Natural killer cell (primary cell): Measurements from ENCODE around the gene AURKAIP1. TPM values are rescaled to one million over a fixed set of nuclear protein-coding genes. Genes with fewer than 3 reads are reported as not detected.
"Not testable (repeated sequence)": the region's sequence is repeated elsewhere in the genome, so short reads cannot be mapped to it uniquely, and the experiment has no call there.

Source experiments
- ATAC-seq, 3 donors: fragments of 150-1000 bp in 2 of 3; fragments of 200-7000 bp in 1 of 3; cut with Tn5 transposase; 1 replicate in 1 of 3; 2 replicates in 2 of 3; pipeline ENCODE4 v1.10.0; 2021; ENCODE audit warnings: mild to moderate bottlenecking in 2 of 3, moderate library complexity in 2 of 3
- DNase-seq, 2 donors: peaks; one replicate each; pipeline versions ENCODE4 v3.0.0 to v3.0.0-alpha.2; 2013 to 2021; ENCODE audit warnings: mixed read lengths in 1 of 2
- H3K27ac ChIP-seq: one replicate; pipeline ENCODE4 v1.5.1; 2013; ENCODE audit warnings: mild to moderate bottlenecking, low read length
- H3K27me3 ChIP-seq: one replicate; pipeline ENCODE4 v1.6.1; 2013; ENCODE audit warnings: low read length; ENCODE audit not compliant: control insufficient read depth, insufficient read depth
- H3K36me3 ChIP-seq: one replicate; pipeline ENCODE4 v1.6.1; 2013; ENCODE audit warnings: low read length; ENCODE audit not compliant: control insufficient read depth, insufficient read depth
- H3K4me1 ChIP-seq: one replicate; pipeline ENCODE4 v1.6.1; 2013; ENCODE audit warnings: low read length; ENCODE audit not compliant: control insufficient read depth, insufficient read depth
- H3K4me3 ChIP-seq: one replicate; pipeline ENCODE4 v1.5.1; 2013; ENCODE audit warnings: low read length
- H3K9me3 ChIP-seq: one replicate; pipeline ENCODE4 v1.6.1; 2013; ENCODE audit warnings: low read length; ENCODE audit not compliant: control insufficient read depth, insufficient read depth
- H3K27ac Mint-ChIP-seq, 2 donors: one replicate each; pipeline ENCODE4 v1.8.0; 2022; ENCODE audit warnings: mild to moderate bottlenecking in 2 of 2, mixed read lengths in 2 of 2, moderate library complexity in 1 of 2
- H3K27me3 Mint-ChIP-seq, 2 donors: one replicate each; pipeline ENCODE4 v1.8.0; 2022; ENCODE audit warnings: low read depth in 2 of 2, mixed read lengths in 2 of 2
- H3K36me3 Mint-ChIP-seq: one replicate; pipeline ENCODE4 v1.8.0; 2022; ENCODE audit warnings: mixed read lengths
- H3K4me1 Mint-ChIP-seq, 2 donors: one replicate each; pipeline ENCODE4 v1.8.0; 2022; ENCODE audit warnings: mixed read lengths in 2 of 2
- H3K4me3 Mint-ChIP-seq: one replicate; pipeline ENCODE4 v1.8.0; 2022; ENCODE audit warnings: mild to moderate bottlenecking, moderate library complexity, mixed read lengths
- H3K9me3 Mint-ChIP-seq, 2 donors: one replicate each; pipeline ENCODE4 v1.8.0; 2022; ENCODE audit warnings: mixed read lengths in 2 of 2
- WGBS: methylation state at CpG from one replicate; pipeline ENCODE4 v1.1.7; 2013; ENCODE audit warnings: missing lambda C conversion rate; ENCODE audit not compliant: insufficient coverage; 5-methylcytosine and 5-hydroxymethylcytosine counted together
- intact Hi-C: fragments of 100-400 bp; cut with micrococcal nuclease; formaldehyde crosslinking; loops from one replicate; pipeline ENCODE4 v1.14.2; 2022
- total RNA-seq, 4 donors: library from RNA; stranded (reverse); fragments of 120-200 nt in 1 of 4; gene quantifications; one replicate each; pipeline versions ENCODE4 v1.2.3 to v1.2.4, GENCODE V29; 2013 to 2022
- TF ChIP-seq, protein P1 (sequence below): fragments of 200-600 bp; IDR thresholded peaks from one replicate; pipeline ENCODE4 v1.8.0; 2022; ENCODE audit warnings: antibody characterized with exemption

The AURKAIP1 gene
- total RNA-seq, 3 donors from 2014 or later (not counting 1 experiment from before 2014, with no cell fraction given) = 60.0 to 76.3 (median 64.6) TPM

DNA sequence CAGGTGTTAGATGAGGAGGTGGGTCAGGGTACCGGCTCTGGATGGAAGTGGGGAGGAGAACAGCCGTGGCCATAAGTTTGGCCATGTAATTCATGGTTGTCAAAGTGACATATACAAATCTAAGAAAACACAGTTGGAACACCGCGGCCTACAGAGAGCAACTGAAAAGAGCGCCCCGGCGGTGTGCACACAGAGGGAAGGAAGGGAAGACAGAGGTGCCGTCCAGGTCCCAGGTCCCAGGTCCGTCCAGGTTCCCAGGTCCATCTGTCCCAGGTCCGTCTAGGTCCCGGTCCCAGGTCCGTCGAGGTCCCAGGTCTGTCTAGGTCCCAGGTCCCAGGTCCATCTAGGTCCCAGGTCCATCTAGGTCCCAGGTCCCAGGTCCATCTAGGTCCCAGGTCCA, 36.6 kb upstream of the AURKAIP1 start:
- no peaks in the 10 kb centered on the region for H3K27me3 ChIP-seq
- H3K4me1 Mint-ChIP-seq = peaks cover 0 to under 1% of the 10 kb centered on the region in 2 donors
- no peak overlapping the region for H3K4me3 Mint-ChIP-seq
- H3K9me3 Mint-ChIP-seq = peaks cover 2% of the 10 kb centered on the region in 2 donors
- H3K27ac Mint-ChIP-seq = no peak overlapping the region
- ATAC-seq = no peak
- H3K9me3 ChIP-seq = no peaks in the 10 kb centered on the region
- intact Hi-C loops = no loop called here
- peaks cover 8% of the 10 kb centered on the region for H3K4me1 ChIP-seq
- H3K4me3 ChIP-seq = no peak overlapping the region
- DNase-seq = no peak
- no peaks in the 10 kb centered on the region for H3K27me3 Mint-ChIP-seq
- no peaks in the 10 kb centered on the region for H3K36me3 ChIP-seq
- H3K27ac ChIP-seq = no peak overlapping the region
- TF ChIP-seq, protein P1, sequence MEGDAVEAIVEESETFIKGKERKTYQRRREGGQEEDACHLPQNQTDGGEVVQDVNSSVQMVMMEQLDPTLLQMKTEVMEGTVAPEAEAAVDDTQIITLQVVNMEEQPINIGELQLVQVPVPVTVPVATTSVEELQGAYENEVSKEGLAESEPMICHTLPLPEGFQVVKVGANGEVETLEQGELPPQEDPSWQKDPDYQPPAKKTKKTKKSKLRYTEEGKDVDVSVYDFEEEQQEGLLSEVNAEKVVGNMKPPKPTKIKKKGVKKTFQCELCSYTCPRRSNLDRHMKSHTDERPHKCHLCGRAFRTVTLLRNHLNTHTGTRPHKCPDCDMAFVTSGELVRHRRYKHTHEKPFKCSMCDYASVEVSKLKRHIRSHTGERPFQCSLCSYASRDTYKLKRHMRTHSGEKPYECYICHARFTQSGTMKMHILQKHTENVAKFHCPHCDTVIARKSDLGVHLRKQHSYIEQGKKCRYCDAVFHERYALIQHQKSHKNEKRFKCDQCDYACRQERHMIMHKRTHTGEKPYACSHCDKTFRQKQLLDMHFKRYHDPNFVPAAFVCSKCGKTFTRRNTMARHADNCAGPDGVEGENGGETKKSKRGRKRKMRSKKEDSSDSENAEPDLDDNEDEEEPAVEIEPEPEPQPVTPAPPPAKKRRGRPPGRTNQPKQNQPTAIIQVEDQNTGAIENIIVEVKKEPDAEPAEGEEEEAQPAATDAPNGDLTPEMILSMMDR = no peak
- H3K36me3 Mint-ChIP-seq = no peaks in the 10 kb centered on the region
- 95% methylated on average over 13 of the region's 13 CpGs for WGBS

DNA sequence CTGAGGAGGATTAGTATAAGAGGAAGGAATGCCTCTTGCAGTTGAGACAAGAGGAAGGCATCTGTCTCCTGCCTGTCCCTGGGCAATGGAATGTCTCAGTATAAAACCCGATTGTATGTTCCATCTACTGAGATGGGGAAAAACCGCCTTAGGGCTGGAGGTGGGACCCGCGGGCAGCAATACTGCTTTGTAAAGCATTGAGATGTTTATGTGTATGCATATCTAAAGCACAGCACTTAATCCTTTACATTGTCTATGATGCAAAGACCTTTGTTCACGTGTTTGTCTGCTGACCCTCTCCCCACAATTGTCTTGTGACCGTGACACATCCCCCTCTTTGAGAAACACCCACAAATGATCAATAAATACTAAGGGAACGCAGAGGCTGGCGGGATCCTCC, 35.2 kb upstream of the AURKAIP1 start:
- intact Hi-C loops, H3K27me3 ChIP-seq, H3K36me3 ChIP-seq, H3K27ac ChIP-seq, DNase-seq, H3K4me3 ChIP-seq, H3K9me3 ChIP-seq, ATAC-seq, H3K27ac Mint-ChIP-seq, H3K36me3 Mint-ChIP-seq, H3K9me3 Mint-ChIP-seq, H3K27me3 Mint-ChIP-seq: not testable (repeated sequence)
- peaks cover 22% of the 10 kb centered on the region for H3K4me1 ChIP-seq
- 98% methylated on average over 6 of the region's 8 CpGs for WGBS
- H3K4me3 Mint-ChIP-seq = peak overlapping the region; percentile 60
- peaks cover 0 to 11% of the 10 kb centered on the region in 2 donors for H3K4me1 Mint-ChIP-seq

DNA sequence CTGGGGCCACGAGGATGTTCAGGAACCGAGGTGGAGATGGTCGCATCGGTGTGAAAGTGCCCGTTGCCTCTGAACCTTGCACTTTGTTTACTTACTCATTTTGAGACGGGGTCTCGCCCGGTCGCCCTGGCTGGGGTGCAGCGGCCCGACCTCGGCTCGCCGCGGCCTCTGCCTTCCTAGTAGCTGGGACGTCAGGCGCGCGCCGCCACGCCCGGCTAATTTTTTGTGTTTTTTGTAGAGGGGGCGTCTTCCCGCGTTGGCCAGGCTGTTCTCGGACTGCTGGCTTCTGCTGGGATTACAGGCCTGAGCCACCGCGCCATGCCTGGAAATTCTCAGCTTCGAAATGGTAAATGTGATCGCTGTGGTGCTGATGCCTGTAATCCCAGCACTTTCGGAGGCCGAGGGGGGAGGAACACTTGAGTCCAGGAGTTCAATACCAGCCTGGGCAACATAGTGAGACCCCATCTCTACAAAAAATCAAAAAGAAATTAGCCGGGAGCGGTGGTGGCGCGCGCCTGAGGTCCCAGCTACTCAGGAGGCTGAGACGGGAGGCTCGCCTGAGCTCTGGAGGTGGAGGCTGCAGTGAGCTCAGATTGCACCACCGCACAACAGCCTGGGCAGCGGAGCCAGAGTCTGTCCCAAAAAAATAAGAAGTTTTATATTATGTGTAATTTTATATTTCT, 32.8 kb upstream of the AURKAIP1 start:
- intact Hi-C loops = loop anchor here (1.0 to 2.0 kb wide), 2 partner anchors 8 to 33 kb away; partner anchors contain the start of genes AURKAIP1 and CCNL2
- H3K4me3 Mint-ChIP-seq = peak overlapping the region; percentile 84
- peak; percentile 31 to 50 for DNase-seq
- no peaks in the 10 kb centered on the region for H3K36me3 Mint-ChIP-seq
- no peaks in the 10 kb centered on the region for H3K27me3 Mint-ChIP-seq
- peak; percentile 11 to 23 (median 20) for ATAC-seq
- 14% methylated on average over 41 of the region's 41 CpGs for WGBS
- peak overlapping the region; percentile 76 for H3K4me3 ChIP-seq
- peaks cover 18% of the 10 kb centered on the region for H3K36me3 ChIP-seq
- H3K27me3 ChIP-seq = no peaks in the 10 kb centered on the region
- H3K9me3 Mint-ChIP-seq = peaks cover 2% of the 10 kb centered on the region in 2 donors
- peaks cover 25% of the 10 kb centered on the region for H3K4me1 ChIP-seq
- TF ChIP-seq, protein P1 = no peak
- H3K27ac Mint-ChIP-seq = peak overlapping the region; percentile 86 to 88
- H3K9me3 ChIP-seq = no peaks in the 10 kb centered on the region
- peak overlapping the region; percentile 76 for H3K27ac ChIP-seq
- H3K4me1 Mint-ChIP-seq = peaks cover 0 to 21% of the 10 kb centered on the region in 2 donors

DNA sequence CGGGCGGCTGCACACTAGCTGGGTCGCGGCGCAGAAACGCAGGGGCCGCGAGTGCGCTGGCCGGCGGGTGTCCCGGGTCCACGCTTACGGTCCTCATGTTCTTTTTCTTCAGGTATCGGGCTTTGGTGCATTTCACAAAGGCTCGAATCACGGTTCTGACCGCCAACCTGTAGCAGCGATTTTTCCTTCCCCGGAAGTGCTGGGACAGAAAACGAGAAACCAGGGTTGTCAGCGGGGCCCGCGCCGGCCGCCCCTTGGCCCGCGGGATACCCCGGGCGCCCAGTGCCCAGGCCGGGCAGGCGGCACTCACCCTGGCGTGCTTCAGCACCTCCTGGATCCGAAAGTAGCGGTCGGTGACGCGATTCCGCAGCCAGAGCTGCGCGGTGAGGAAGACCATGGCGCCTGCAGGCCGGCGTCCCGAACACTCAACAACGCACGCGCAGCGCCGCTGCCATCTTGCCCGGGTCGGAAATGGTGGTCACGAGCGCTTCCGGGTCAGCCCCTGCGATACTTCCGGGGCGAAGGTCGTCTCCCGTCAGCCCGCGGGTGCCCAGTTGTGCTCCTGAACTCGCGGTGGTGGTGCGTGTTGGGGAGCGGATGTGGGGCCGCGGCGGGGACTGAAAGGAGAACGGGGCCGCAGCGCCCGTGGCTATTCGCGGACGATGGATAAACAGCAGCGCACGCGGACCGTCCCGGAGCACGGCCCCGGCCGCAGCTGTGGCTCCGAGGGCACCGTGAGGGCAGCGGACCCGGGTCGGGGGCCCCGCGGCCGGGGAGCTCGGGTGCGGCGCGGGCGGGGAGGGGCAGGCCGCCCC, 32.0 kb upstream of the AURKAIP1 start, which contains the start of gene MRPL20:
MRPL20 (minus strand) TSS at position 473 of the 815 bp plus-strand sequence; CDS start at position 397, 76 bp downstream.
- under 1% methylated on average over 98 of the region's 98 CpGs for WGBS
- H3K9me3 Mint-ChIP-seq = no peaks in the 10 kb centered on the region
- no peaks in the 10 kb centered on the region for H3K36me3 Mint-ChIP-seq
- ATAC-seq = peak; percentile 94 to 97 (median 95)
- peak; percentile 94 to 99 for DNase-seq
- Histone ChIP-seq H3K4me1 (peaks cover 25% of the 10 kb centered on the region), H3K9me3 (no peaks in the 10 kb centered on the region), H3K36me3 (peaks cover 23% of the 10 kb centered on the region), H3K4me3 (peak within 1 kb of the TSS; percentile 76), H3K27me3 (no peaks in the 10 kb centered on the region), H3K27ac (peak within 1 kb of the TSS; percentile 76)
- TF ChIP-seq, protein P1 = no peak
- intact Hi-C loops = loop anchor here (1.0 to 2.0 kb wide), 2 partner anchors 8 to 32 kb away; partner anchors contain the start of genes AURKAIP1 and CCNL2
- H3K27me3 Mint-ChIP-seq = no peaks in the 10 kb centered on the region
- H3K4me1 Mint-ChIP-seq = peaks cover 0 to 21% of the 10 kb centered on the region in 2 donors
- H3K27ac Mint-ChIP-seq = peak within 1 kb of the TSS; percentile 86 to 88
- peak within 1 kb of the TSS; percentile 90 for H3K4me3 Mint-ChIP-seq
